T-helper 1 cell (primary cell): ENCODE results near the gene HOXC12.
A peak's percentile ranks its signal among the peaks of the same experiment; 100 is the strongest.

Source experiments
- DNase-seq, 5 donors: peaks; one replicate each; pipeline ENCODE4 v3.0.0-alpha.2; 2012 to 2020

The HOXC12 gene

DNA sequence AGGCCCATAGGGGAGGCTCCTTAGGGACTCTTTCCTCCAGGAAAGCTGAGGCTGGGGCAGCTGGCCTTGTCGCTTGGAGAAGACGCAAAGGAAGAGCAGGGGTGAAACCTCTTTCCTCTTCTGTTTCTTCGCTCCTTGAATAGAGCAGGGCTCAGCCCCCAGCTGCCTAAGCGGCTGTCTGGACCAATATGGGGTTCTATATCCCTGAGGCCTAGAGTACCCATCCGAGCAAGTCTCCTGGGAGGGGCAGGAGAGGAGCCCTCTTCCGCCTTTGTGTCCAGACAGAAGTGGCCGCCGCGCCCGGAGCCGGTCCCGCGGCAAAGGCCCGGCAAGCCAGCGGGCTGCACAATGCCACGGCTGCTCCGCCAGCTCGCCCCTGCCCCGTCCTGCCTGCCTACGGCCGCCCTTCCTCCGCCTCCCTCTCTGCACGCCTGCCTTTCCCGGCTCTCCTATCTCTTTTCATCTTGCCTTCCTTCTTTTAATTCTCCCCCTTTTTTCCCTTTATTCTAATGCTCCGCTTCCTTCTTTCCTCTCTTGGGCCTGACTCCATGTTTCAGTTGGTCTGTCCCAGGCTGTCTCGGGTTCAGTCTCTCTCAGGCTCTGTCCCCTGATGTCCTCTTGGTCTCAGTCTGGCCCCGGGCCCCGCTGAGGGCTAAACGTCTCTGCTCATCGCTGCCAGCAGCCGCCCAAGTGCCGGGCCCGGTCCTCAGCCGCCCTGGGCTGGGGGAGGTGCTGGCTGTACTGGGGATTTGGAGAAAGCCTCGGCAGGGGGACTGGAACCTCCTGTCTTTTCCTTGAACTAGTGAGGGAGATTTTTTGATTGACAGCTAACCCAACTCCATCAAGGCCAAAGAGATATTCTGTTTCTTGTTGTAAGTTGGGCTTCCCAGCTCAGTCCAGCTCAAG lies 42.8 kb downstream of the HOXC12 start:
- no peak for DNase-seq

- no peak for DNase-seq
Measured at GRCh38 chr12:53998110-53998899, 43.6 kb downstream of the HOXC12 start.

- no peak for DNase-seq
Measured at GRCh38 chr12:53998900-53999236, 44.2 kb downstream of the HOXC12 start.

DNA sequence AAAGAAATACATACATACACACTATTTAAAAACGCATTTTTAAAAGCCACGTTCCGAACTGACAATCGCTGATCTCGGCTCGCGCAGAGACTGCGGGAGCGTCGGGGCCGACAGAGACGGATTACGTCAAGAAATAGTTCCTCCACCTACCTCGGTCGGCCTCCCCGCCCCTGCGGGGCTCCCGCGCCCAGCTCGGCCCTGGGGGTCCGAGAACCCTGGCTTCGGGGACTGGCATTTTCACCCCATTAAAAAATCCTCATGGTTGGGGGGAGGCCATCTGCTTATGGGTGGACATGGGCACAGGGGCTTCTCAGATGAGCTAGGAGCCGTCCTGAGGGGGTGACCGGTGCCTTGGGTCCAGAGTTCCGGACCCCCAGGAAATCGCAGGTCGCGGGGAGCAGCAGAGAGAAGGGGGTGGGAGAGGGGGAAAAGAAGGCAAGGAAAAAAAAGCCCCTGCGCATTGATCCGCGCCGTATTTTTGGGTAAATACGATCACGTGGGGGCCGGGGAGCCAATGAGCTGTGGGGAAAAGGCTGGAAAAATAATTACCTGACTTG lies 44.9 kb downstream of the HOXC12 start:
- DNase-seq, result no peak

GRCh38 chr12:54000116-54001114 lies 45.7 kb downstream of the HOXC12 start, which contains the start of gene HOXC9:
HOXC9 (plus strand) TSS chr12:54000161; CDS start chr12:54000189, 28 bp downstream.
- no peak for DNase-seq

DNA sequence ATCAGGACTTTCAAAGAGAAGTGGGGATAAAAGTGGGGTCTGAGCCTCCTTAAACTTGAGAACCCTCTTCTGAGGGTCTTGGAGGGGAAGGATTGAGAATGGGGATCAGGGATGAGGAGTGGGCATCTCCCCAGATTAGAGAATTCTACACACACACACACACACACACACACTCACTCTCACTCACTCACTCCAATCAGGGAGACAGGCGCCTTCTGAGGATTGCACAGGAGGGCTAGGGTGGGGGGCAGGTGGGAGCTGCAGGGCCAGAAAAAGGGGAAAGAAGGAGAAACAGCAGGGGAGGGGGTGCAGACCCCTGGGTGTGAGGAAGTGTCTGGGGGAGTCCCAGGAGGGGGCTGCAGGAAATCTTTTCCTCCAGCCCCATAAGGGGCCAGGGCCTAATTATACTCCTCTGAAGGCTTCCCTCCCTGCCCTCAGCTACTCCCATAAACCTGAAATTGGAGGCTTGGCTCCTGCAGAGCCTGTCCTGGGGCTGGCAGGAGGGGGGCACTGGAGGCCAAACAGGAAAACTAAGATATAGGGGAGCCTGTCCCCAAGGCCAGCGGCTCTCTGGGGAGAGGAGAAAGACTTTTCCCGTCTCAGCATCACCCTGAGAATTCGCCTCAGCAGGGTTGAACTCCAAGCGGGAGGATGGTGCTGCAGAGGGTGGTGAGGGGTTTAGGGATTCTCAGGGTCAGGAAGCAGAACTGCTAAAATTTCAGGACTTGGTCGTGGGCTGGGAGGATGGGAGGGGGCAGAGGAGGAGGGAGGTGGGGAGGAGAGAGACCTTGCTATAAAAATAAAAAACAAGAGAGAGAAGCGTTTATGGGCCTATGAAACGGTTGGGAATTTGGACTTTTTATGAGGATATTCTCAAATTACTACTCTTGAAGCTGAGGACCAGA lies 46.8 kb downstream of the HOXC12 start:
- DNase-seq, result no peak

- no peak for DNase-seq
Measured at GRCh38 chr12:54002278-54002914, 47.7 kb downstream of the HOXC12 start.

DNA sequence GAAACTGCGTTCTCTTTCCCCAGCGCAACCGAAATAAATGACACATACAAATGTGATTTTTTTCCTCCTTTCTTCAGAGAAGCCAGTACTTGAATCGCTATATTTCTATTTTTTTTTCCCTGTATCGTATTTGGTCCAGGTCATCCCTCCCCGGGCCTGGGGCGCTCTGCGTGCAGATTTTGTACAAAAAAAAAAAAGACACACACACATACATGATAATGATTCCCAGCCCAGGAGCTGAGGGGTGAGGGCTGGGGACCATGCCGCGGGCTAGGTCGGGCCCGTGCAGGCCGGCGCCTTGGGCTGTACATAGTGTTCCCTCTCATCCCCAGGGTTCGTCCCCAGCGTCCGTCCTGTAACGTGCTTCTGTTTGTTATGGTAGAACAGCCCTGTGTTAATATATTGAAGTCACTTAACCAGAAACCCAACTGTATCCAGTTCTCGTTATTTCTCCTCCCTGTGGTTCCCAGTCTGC lies 48.2 kb downstream of the HOXC12 start:
- no peak for DNase-seq

DNA sequence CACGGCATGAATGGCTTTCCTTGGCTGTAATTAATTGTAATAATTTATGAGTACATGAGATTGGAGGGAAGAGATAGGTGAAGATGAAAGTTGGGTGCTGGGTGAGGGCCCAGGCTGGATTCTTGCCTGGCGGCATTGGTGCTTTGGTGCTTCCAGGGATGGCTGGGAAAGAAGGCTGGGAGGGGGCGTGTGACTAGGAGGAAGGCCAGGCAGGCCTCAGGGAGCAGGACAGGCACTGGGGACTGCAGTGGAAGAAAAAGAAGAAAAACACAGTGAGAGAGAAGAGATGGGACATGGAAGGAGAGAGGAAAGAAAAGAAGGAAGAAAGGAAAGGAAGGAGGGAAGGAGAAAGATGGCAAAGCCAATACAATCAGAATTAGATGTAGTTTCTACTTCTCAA lies 48.9 kb downstream of the HOXC12 start:
- DNase-seq, result no peak

GRCh38 chr12:54004063-54004840 lies 49.5 kb downstream of the HOXC12 start:
- no peak for DNase-seq

GRCh38 chr12:54004841-54005530 lies 50.3 kb downstream of the HOXC12 start:
- DNase-seq, result no peak

- no peak for DNase-seq
Measured at GRCh38 chr12:54005531-54005852, 50.8 kb downstream of the HOXC12 start.

DNA sequence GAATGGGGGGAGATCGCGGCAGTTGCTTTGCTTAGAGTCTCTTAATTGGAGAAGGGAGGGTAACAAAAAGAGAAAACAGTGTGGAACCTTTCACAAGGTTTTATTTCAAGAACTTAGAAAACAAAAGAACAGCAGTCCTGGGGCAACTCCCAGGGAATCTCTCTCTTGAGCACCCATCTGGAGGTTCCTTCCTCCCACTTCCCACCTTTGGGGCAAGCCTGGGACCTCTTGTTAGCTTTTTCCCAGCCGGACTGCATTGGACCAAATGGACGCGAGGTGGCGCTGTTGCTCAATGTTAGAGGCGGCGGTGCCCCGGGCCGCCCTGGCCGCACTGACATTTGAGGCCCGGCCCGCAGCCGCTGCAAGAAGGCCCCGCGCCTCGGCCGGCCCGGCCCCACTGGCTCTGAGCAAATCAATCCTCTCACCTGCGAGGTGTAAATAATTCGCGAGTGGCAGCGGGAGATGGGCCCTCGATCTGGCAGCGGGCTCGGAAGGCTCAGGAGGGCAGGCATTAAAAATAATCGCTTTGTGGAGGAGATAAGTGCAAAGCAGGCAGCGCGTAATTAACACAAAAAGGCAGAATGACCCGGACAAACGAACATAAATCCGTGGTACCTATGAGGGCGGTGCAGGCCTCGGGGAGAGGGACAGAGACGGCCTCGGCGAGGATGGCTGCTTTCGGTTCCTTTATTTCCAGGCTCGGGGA lies 51.3 kb downstream of the HOXC12 start:
- peak; percentile 57 to 88 (median 74) for DNase-seq

- DNase-seq, result no peak
Measured at GRCh38 chr12:54006559-54007220, 52.0 kb downstream of the HOXC12 start.

DNA sequence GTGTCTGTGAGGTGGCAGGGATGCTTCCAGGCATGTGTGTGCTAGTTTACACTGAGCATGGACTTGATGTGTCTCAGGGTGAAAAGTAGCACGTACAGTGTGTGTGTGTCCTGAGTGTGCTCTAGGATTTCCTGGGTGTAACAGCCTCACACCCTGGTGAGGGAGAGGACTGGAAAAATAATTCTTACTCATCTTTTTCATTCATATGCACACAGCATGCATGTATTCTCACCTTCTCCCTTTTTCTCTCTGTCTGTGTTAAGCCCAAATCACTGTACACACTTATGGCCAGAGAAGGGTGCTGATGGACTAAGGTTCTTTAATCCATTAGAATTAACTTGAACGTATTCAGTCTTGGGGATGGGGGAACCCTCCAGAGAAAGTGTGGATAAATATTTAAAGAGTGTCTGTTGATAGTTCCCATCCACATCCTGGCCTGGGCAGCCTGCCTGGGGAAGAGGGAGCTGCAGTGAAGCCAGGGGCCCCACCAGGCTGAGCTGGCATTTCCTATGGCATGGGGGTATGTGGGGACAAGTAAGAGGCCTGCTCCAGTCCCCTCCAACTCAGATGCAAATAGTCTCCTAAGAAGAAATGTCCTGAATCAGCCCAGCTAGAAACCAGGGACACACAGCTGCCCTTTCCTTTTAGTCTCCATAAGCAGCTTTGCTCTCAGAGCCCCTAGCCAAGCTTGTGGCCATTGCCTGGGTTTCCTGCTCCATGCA lies 53.0 kb downstream of the HOXC12 start:
- DNase-seq, result no peak

- no peak for DNase-seq
Measured at GRCh38 chr12:54008260-54008552, 53.5 kb downstream of the HOXC12 start.
